Measurements from ENCODE around the gene KANSL2.
"Not testable (repeated sequence)": the region's sequence is repeated elsewhere in the genome, so short reads cannot be mapped to it uniquely, and the experiment has no call there.

KANSL2 gene

GRCh38 chr12:48681710-48682532 lies at the start of gene KANSL2:
Gene KANSL2 (minus strand): TSS chr12:48682238. CDS start chr12:48681632, 606 bp downstream.
- DNase-seq: peak; percentile 98 to 100 (median 99)

- no peak for DNase-seq
Measured at GRCh38 chr12:48728807-48729206, 46.8 kb upstream of the KANSL2 start.

- not testable (repeated sequence) for DNase-seq
Measured at GRCh38 chr12:48720737-48721136, 38.7 kb upstream of the KANSL2 start.

- not testable (repeated sequence) for DNase-seq
Measured at GRCh38 chr12:48720171-48720570, 38.1 kb upstream of the KANSL2 start.

- DNase-seq: not testable (repeated sequence)
Measured at GRCh38 chr12:48719002-48719401, 37.0 kb upstream of the KANSL2 start.

- DNase-seq: peak in 1 of 3 experiments; percentile 79
Measured at GRCh38 chr12:48717252-48717695, 35.2 kb upstream of the KANSL2 start.

- DNase-seq: peak; percentile 99 to 100 (median 100)
Measured at GRCh38 chr12:48716493-48717251, 34.6 kb upstream of the KANSL2 start, which contains the start of gene CCNT1. Gene CCNT1 (minus strand): TSS chr12:48716707. CDS start chr12:48716675, 32 bp downstream.

GRCh38 chr12:48716168-48716492 lies 34.1 kb upstream of the KANSL2 start:
- no peak for DNase-seq

GRCh38 chr12:48712209-48712608 lies 30.2 kb upstream of the KANSL2 start:
- DNase-seq: no peak

GRCh38 chr12:48698822-48699221 lies 16.8 kb upstream of the KANSL2 start:
- DNase-seq: not testable (repeated sequence)

- DNase-seq: no peak
Measured at GRCh38 chr12:48696626-48697025, 14.6 kb upstream of the KANSL2 start.

GRCh38 chr12:48695859-48696258 lies 13.8 kb upstream of the KANSL2 start:
- no peak for DNase-seq

- DNase-seq: no peak
Measured at GRCh38 chr12:48694038-48694437, 12.0 kb upstream of the KANSL2 start.

GRCh38 chr12:48693572-48693971 lies 11.5 kb upstream of the KANSL2 start:
- no peak for DNase-seq

GRCh38 chr12:48691826-48692487 lies 9.9 kb upstream of the KANSL2 start:
- no peak for DNase-seq

- DNase-seq: no peak
Measured at GRCh38 chr12:48690990-48691389, 9.0 kb upstream of the KANSL2 start.

GRCh38 chr12:48690436-48690835 lies 8.4 kb upstream of the KANSL2 start:
- no peak for DNase-seq

GRCh38 chr12:48688836-48689235 lies 6.8 kb upstream of the KANSL2 start:
- DNase-seq: no peak

GRCh38 chr12:48687592-48687991 lies 5.6 kb upstream of the KANSL2 start:
- no peak for DNase-seq

- DNase-seq: no peak
Measured at GRCh38 chr12:48686615-48687334, 4.7 kb upstream of the KANSL2 start.

GRCh38 chr12:48686037-48686595 lies 4.1 kb upstream of the KANSL2 start:
- DNase-seq: no peak

GRCh38 chr12:48683534-48683933 lies 1.5 kb upstream of the KANSL2 start:
- DNase-seq: no peak

All from NCI-H1417 (cell line).